ENCODE measurements around the gene GABPB1. TPM values are rescaled to one million over a fixed set of nuclear protein-coding genes. Genes with fewer than 3 reads are reported as not detected.

GABPB1 gene
- total RNA-seq, 2 donors from 2014 or later = 13.6 to 15.7 TPM

DNA sequence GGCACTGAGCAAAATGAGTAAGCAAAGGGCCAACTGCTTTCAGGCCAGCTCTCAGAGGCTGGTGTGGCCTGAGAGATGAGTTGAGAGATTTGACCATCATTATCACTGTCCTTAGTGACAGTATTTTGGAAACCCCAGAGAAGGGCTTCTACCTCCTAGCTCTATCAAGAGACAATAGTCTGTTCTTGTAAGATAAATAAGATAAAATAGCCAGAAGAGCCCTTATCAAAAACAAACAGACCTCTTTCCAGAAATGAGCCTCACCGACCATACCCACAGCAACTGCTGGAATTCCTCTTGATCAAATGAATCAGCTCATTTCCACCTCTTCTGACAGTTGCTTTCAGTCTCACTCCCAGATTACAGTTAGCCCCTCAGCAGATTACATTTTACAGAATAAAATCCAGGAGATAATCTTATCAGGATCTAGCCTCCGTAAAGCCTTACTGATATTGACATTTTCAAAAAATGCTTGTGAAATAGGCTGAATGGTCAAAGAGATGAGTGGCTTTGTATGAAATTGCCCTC lies 94.0 kb downstream of the GABPB1 start:
- Histone ChIP-seq H3K36me3 (no peaks in the 10 kb centered on the region), H3K9ac (ENCODE audit: low read depth in 2 of 2, low read length in 2 of 2) (no peak overlapping the region), H3K27ac (no peak overlapping the region), H3K4me1 (no peaks in the 10 kb centered on the region), H3K9me3 (no peaks in the 10 kb centered on the region), H3K27me3 (no peaks in the 10 kb centered on the region), H3K4me3 (no peak overlapping the region)
- TF ChIP-seq, protein P1, sequence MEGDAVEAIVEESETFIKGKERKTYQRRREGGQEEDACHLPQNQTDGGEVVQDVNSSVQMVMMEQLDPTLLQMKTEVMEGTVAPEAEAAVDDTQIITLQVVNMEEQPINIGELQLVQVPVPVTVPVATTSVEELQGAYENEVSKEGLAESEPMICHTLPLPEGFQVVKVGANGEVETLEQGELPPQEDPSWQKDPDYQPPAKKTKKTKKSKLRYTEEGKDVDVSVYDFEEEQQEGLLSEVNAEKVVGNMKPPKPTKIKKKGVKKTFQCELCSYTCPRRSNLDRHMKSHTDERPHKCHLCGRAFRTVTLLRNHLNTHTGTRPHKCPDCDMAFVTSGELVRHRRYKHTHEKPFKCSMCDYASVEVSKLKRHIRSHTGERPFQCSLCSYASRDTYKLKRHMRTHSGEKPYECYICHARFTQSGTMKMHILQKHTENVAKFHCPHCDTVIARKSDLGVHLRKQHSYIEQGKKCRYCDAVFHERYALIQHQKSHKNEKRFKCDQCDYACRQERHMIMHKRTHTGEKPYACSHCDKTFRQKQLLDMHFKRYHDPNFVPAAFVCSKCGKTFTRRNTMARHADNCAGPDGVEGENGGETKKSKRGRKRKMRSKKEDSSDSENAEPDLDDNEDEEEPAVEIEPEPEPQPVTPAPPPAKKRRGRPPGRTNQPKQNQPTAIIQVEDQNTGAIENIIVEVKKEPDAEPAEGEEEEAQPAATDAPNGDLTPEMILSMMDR (IDR thresholded peaks at IDR 0.05) = no peak
- intact Hi-C loops (cut with DNase I) = no loop called here
- no peak for DNase-seq

DNA sequence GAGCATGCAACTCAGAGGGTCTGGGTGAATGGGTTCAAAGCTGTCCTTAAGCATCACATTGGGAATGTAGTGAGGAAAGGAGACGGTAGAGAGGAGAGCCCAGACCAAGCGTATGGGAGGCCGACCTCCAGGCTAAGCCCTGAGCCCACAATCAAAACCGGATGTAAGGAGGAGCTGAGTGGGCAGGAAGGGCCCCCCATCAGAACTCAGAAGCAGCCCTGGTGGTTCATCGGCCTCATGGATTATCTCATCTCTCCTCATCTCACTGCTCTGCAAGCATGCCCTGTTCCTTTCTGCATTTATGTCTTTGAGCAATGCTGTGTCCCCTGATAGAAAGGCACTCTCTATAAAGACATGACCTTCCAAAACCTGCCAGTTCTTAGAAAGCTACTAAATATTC lies 95.7 kb downstream of the GABPB1 start:
- H3K9ac ChIP-seq (ENCODE audit: low read depth in 2 of 2, low read length in 2 of 2) = no peak overlapping the region
- intact Hi-C loops (cut with DNase I) = no loop called here
- no peaks in the 10 kb centered on the region for H3K36me3 ChIP-seq
- H3K4me1 ChIP-seq = no peaks in the 10 kb centered on the region
- no peak overlapping the region for H3K27ac ChIP-seq
- H3K4me3 ChIP-seq = no peak overlapping the region
- H3K27me3 ChIP-seq = no peaks in the 10 kb centered on the region
- H3K9me3 ChIP-seq = no peaks in the 10 kb centered on the region
- no peak for DNase-seq
- TF ChIP-seq, protein P1 (IDR thresholded peaks at IDR 0.05) = no peak

DNA sequence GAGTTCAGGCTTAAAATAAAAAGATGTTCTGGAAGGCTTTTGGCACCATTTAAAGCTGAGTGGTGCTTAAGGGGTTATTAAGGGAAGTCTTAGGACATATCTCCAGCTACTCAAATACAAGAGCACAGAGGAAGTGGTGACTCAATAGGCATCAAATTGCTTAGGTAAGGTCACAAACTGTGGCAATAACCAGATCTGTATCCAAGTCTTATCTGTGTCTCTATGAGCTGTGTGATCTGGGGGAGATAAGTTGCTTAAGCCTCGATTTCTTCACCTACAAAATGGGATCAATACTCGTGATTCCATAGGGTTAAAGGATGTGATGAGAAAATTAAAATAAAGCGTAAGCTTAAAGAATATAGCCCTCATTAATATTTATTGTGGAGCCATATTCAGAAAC lies 97.1 kb downstream of the GABPB1 start:
- Histone ChIP-seq H3K9ac (ENCODE audit: low read depth in 2 of 2, low read length in 2 of 2) (no peak overlapping the region), H3K9me3 (no peaks in the 10 kb centered on the region), H3K36me3 (no peaks in the 10 kb centered on the region), H3K4me1 (no peaks in the 10 kb centered on the region), H3K4me3 (no peak overlapping the region), H3K27ac (no peak overlapping the region), H3K27me3 (no peaks in the 10 kb centered on the region)
- intact Hi-C loops (cut with DNase I) = no loop called here
- TF ChIP-seq, protein P1 (IDR thresholded peaks at IDR 0.05) = no peak
- DNase-seq = no peak

DNA sequence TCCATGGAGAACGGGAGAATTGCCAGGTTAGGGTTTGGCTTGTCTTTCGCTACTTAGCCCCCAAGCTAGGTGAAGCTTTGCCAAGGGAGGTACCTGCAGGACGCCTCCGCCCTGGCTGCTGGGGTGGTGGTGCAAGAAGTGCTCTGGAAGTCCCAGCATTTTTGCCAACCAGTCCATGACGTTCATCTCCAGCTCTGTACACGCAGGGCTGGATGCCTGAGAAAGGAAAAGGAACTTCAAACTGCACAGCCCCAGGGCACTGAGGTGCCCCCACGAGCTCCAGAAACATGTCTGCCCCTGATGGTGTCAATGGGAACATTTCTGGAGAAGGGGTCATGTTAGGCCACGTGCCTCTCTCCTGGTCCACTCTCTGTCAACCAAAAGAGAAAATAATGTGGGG lies 97.7 kb downstream of the GABPB1 start:
- H3K9me3 ChIP-seq = no peaks in the 10 kb centered on the region
- H3K4me3 ChIP-seq = no peak overlapping the region
- TF ChIP-seq, protein P1 (IDR thresholded peaks at IDR 0.05) = no peak
- intact Hi-C loops (cut with DNase I) = no loop called here
- no peaks in the 10 kb centered on the region for H3K36me3 ChIP-seq
- no peak overlapping the region for H3K9ac ChIP-seq (ENCODE audit: low read depth in 2 of 2, low read length in 2 of 2)
- H3K27me3 ChIP-seq = no peaks in the 10 kb centered on the region
- DNase-seq = no peak
- H3K4me1 ChIP-seq = no peaks in the 10 kb centered on the region
- no peak overlapping the region for H3K27ac ChIP-seq

DNA sequence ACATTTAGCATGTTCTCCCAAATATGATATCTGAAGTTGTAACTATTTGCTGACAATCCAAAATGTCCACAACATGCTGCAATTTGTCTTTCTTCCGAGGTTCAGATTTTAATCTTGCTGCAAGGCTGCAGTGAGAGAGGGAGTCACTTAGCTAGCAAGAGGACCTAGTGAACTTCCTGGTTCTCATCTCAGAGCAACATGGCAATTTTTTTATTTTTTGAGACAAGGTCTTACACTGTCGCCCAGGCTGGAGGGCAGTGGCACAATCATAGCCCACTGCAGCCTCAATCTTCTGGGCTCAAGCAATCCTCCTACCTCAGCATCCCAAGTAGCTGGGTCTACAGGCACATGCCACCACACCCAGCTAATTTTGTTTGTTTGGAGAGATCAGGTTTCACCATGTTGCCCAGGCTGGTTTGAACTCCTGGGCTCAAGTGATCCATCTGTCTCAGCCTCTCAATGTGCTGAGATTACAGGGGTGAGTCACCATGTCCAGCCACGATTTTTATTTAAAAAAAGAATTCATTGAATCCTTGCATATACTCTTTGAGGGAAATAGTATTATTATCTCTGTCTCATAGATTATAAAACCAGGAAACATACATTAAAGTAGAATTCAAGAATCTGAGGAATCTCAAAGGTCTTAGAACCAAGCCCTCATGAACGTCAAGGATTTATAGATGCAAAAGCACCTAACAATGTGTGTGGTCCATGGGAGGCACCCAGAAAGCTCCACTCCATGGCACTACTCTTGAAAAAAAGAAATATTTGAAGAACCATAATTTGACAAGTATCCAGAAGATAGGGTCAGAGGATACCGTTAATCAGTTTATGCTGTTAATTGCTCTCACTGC lies 98.6 kb downstream of the GABPB1 start:
- Histone ChIP-seq H3K4me3 (no peak overlapping the region), H3K27ac (no peak overlapping the region), H3K9me3 (no peaks in the 10 kb centered on the region), H3K36me3 (no peaks in the 10 kb centered on the region), H3K27me3 (no peaks in the 10 kb centered on the region), H3K4me1 (no peaks in the 10 kb centered on the region), H3K9ac (ENCODE audit: low read depth in 2 of 2, low read length in 2 of 2) (no peak overlapping the region)
- TF ChIP-seq, protein P1 (IDR thresholded peaks at IDR 0.05) = no peak
- no peak for DNase-seq
- intact Hi-C loops (cut with DNase I) = no loop called here

Measured in colonic mucosa (tissue), 4 donors.